ENCODE data around the gene KIF18B.

Gene KIF18B

GRCh38 chr17:44905006-44906000 lies 42.3 kb downstream of the KIF18B start:
- no peak for DNase-seq (ENCODE audit: low read depth)

- no peak for DNase-seq (ENCODE audit: low read depth)
Measured at GRCh38 chr17:44904001-44904984, 43.3 kb downstream of the KIF18B start.

- no peak for DNase-seq (ENCODE audit: low read depth)
Measured at GRCh38 chr17:44903012-44903685, 44.4 kb downstream of the KIF18B start.

- DNase-seq (ENCODE audit: low read depth), result no peak
Measured at GRCh38 chr17:44902135-44902760, 45.3 kb downstream of the KIF18B start.

- DNase-seq (ENCODE audit: low read depth), result no peak
Measured at GRCh38 chr17:44901411-44901921, 46.1 kb downstream of the KIF18B start.

- DNase-seq (ENCODE audit: low read depth), result no peak
Measured at GRCh38 chr17:44900894-44901293, 46.7 kb downstream of the KIF18B start.

GRCh38 chr17:44899074-44899782 lies 48.3 kb downstream of the KIF18B start, which contains the start of gene EFTUD2:
EFTUD2 (minus strand) TSS chr17:44899445; CDS start chr17:44894521, 4,924 bp downstream.
- peak; percentile 85 for DNase-seq (ENCODE audit: low read depth)

GRCh38 chr17:44898768-44899073 lies 48.9 kb downstream of the KIF18B start:
- no peak for DNase-seq (ENCODE audit: low read depth)

GRCh38 chr17:44894642-44895041 lies 52.9 kb downstream of the KIF18B start:
- DNase-seq (ENCODE audit: low read depth), result no peak

GRCh38 chr17:44892250-44892649 lies 55.3 kb downstream of the KIF18B start:
- DNase-seq (ENCODE audit: low read depth), result no peak

GRCh38 chr17:44889003-44889402 lies 58.6 kb downstream of the KIF18B start:
- no peak for DNase-seq (ENCODE audit: low read depth)

GRCh38 chr17:44887971-44888954 lies 59.3 kb downstream of the KIF18B start:
- DNase-seq (ENCODE audit: low read depth), result no peak

GRCh38 chr17:44887016-44887415 lies 60.6 kb downstream of the KIF18B start:
- DNase-seq (ENCODE audit: low read depth), result no peak

- no peak for DNase-seq (ENCODE audit: low read depth)
Measured at GRCh38 chr17:44884941-44885340, 62.6 kb downstream of the KIF18B start.

GRCh38 chr17:44881145-44881544 lies 66.4 kb downstream of the KIF18B start:
- DNase-seq (ENCODE audit: low read depth), result no peak

GRCh38 chr17:44880062-44880461 lies 67.5 kb downstream of the KIF18B start:
- DNase-seq (ENCODE audit: low read depth), result no peak

- DNase-seq (ENCODE audit: low read depth), result no peak
Measured at GRCh38 chr17:44879376-44879775, 68.2 kb downstream of the KIF18B start.

GRCh38 chr17:44878627-44879221 lies 68.8 kb downstream of the KIF18B start:
- no peak for DNase-seq (ENCODE audit: low read depth)

GRCh38 chr17:44877121-44877520 lies 70.5 kb downstream of the KIF18B start:
- no peak for DNase-seq (ENCODE audit: low read depth)
